Coronary artery (tissue), 2 donors: ENCODE measurements around the gene PAPSS1.
"Not testable (repeated sequence)": the region's sequence is repeated elsewhere in the genome, so short reads cannot be mapped to it uniquely, and the experiment has no call there.

ENCODE experiments used
- DNase-seq: peaks from one replicate; pipeline ENCODE4 v3.0.0-alpha.2; 2017; ENCODE audit warnings: low spot score
- H3K27ac ChIP-seq, 2 donors: fragments of 200-600 bp; sonication (generic); one replicate each; pipeline ENCODE4 v1.5.1; 2016 to 2019
- H3K4me3 ChIP-seq: fragments of 200-600 bp; sonication (generic); 2 replicates; pipeline ENCODE4 v1.5.1; 2016; ENCODE audit warnings: mild to moderate bottlenecking, moderate library complexity
- CTCF ChIP-seq: fragments of 200-600 bp; sonication (generic); IDR thresholded peaks from one replicate; pipeline ENCODE4 v1.5.1; 2019; ENCODE audit warnings: antibody characterized with exemption

PAPSS1 gene

GRCh38 chr4:107699466-107700206 lies 20.4 kb downstream of the PAPSS1 start:
- DNase-seq: no peak
- TF ChIP-seq CTCF: no peak

GRCh38 chr4:107696187-107696586 lies 23.8 kb downstream of the PAPSS1 start:
- not testable (repeated sequence) for H3K4me3 ChIP-seq, DNase-seq

More at GRCh38 chr4:107699466-107700206, 20.4 kb downstream of the PAPSS1 start:
- Histone ChIP-seq H3K4me3 (no peak overlapping the region), H3K27ac (no peak overlapping the region)

GRCh38 chr4:107693132-107693531 lies 26.9 kb downstream of the PAPSS1 start:
- H3K4me3 ChIP-seq: no peak overlapping the region
- DNase-seq: no peak
- no peak for TF ChIP-seq CTCF
- H3K27ac ChIP-seq: no peak overlapping the region

More at GRCh38 chr4:107696187-107696586, 23.8 kb downstream of the PAPSS1 start:
- H3K27ac ChIP-seq: not testable (repeated sequence)

GRCh38 chr4:107692202-107692601 lies 27.8 kb downstream of the PAPSS1 start:
- no peak for TF ChIP-seq CTCF
- H3K4me3 ChIP-seq: no peak overlapping the region

GRCh38 chr4:107691378-107691777 lies 28.7 kb downstream of the PAPSS1 start:
- DNase-seq: no peak
- no peak overlapping the region for H3K27ac ChIP-seq
- no peak for TF ChIP-seq CTCF
- no peak overlapping the region for H3K4me3 ChIP-seq

More at GRCh38 chr4:107692202-107692601, 27.8 kb downstream of the PAPSS1 start:
- no peak for DNase-seq
- no peak overlapping the region for H3K27ac ChIP-seq

GRCh38 chr4:107689912-107690587 lies 30.0 kb downstream of the PAPSS1 start:
- no peak for TF ChIP-seq CTCF
- DNase-seq: no peak
- Histone ChIP-seq H3K27ac (no peak overlapping the region), H3K4me3 (no peak overlapping the region)

GRCh38 chr4:107688421-107688820 lies 31.6 kb downstream of the PAPSS1 start:
- no peak for DNase-seq
- no peak overlapping the region for H3K4me3 ChIP-seq
- no peak for TF ChIP-seq CTCF
- no peak overlapping the region for H3K27ac ChIP-seq
